HG03469 (cell line): ENCODE results near the gene SESTD1.
"Not testable (repeated sequence)": the region's sequence is repeated elsewhere in the genome, so short reads cannot be mapped to it uniquely, and the experiment has no call there.

Experiments
- ATAC-seq: cut with Tn5 transposase; IDR thresholded peaks from one replicate; pipeline ENCODE4 v1.9.1; 2021; ENCODE audit warnings: mild to moderate bottlenecking, moderate library complexity, moderate number of reproducible peaks; ENCODE audit not compliant: unreplicated experiment

SESTD1 gene

DNA sequence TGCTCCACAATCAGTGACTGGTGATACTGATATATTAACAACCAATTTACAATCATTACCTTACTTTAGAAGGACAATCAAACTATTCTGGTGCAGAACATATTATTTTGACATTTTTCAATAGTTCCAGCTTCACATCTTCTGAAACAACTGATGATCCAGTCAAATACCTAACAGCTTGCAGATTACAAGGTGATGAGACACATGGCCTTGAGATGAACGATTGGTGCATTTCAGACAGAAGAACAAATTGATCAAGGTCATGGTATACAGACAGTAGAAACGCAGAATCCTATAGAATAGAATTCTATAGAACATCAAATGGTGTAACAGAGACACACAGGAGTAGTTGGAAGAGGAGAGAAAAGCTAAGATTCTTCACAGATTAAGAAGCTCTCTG, 24.8 kb downstream of the SESTD1 start:
- ATAC-seq: no peak

DNA sequence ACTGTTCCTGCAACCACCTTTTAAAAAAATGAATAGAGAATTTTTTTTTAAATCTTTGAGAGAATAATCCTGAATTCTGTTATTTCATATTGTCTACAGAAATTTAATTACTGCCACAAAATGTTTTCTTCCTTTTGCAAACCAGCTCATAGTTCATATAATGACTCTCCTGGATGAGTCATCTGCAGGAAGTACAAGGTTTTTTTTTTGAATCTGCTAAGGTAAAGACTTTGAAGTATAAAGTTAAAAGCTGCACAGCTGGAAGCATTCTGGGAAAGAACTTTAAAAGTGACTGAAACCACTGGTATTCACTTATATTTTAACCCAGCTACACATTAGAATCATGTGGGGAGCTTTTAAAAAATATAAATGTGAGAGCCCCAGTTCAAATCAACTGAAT, 25.4 kb downstream of the SESTD1 start:
- peak; percentile 68 for ATAC-seq

DNA sequence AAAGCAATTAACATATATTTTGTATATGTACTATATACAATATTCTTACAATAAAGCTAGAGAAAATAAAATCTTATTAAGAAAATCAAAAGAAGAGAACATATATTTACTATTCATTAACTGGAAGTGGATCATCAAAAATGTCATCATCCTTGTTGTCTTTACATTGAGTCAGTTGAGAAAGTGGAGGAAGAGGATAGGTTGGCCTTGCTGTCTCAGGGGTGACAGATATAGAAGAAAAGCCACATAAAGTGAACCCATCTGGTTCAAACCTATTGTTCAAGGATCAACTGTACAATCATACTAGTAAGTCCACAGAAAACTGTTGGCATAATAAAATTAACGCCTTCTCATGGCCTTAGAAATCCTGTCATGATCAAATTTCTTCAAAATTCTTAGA, 26.6 kb downstream of the SESTD1 start:
- no peak for ATAC-seq

DNA sequence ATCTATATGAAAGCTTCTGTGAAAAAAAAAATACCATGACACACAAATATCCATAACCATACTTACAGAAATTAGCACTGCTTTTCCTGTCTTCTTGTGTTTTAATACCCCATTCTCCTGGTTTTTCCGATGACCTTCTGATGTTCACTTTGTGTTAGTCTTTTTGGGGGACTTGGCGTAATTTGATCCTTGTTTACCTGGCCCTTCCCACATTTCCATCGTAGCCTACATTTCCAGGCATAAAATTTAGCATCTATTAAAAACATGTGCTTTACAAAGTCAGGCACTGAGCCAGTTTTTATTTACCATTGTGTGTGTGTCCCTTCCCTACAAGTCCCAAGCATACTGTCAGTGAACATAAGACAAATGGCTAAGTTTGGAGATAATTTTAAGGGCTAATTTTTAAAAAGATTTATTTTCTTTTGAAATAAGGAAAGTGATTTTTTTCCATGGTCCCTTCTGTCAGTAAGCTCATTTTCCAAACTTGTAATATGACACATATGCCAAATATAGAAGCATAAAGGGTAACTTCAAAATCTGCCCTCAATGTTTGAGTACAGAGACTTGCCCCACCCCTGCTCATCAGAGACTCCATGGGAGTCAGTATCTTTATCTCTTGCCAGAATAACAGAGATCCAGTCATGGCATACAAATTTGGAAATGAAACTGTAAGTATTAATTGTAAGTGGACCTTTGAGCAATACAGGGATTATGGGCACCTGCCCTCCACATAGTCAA, 27.3 kb downstream of the SESTD1 start:
- ATAC-seq: no peak

DNA sequence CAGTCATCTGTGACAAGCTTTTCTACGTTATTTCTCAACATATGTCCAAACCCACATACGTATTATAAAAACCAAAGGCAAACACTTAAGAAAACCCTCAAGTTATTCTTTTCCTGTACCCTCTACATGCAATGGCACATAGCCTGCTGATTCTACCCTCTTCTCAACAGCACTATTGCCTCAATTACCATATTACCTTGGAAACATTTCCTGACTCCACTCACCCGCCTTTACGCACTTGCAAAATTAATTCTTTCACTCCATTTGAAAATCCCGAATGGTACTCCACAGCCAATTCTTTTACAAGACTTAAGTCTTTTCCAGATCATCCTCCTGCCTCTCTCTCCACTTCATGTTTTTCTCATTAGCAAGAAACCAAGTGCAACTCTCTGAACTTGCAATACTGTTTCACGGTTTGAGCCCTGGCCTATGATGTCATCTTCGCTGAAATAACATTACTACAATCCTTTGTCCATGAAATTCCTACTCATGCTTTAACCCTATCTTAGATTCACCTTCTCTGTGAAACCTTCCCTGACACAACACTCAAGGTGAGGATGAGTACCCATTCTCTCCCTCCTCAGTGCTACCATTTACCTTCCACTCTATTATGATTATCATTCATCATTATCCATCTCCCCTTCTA, 29.0 kb downstream of the SESTD1 start:
- no peak for ATAC-seq

DNA sequence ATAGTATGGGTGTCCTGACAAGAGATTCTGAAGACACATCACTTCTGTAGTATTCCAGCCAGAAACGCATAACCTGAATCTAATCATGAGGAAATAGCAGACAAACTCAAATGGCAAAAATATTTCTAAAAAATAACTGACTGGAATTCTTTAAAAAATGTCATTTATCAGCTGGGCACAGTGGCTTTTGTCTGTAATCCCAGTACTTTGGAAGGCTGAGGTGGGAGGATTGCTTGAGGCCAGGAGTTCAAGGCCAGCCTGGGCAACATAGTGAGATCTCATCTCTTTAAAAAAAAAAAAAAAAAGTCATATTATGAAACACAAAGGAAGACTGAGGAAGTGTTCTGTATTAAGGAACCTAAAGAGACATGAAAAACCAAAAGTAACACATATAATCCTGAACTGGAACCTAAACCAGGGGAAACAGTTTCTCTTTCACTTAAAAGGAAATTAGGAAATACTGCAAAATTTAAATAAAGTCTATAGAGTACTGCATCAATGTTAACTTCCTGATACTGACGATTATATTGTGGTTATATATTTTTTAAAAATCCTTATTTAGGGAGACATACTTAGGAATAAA, 29.9 kb downstream of the SESTD1 start:
- no peak for ATAC-seq

DNA sequence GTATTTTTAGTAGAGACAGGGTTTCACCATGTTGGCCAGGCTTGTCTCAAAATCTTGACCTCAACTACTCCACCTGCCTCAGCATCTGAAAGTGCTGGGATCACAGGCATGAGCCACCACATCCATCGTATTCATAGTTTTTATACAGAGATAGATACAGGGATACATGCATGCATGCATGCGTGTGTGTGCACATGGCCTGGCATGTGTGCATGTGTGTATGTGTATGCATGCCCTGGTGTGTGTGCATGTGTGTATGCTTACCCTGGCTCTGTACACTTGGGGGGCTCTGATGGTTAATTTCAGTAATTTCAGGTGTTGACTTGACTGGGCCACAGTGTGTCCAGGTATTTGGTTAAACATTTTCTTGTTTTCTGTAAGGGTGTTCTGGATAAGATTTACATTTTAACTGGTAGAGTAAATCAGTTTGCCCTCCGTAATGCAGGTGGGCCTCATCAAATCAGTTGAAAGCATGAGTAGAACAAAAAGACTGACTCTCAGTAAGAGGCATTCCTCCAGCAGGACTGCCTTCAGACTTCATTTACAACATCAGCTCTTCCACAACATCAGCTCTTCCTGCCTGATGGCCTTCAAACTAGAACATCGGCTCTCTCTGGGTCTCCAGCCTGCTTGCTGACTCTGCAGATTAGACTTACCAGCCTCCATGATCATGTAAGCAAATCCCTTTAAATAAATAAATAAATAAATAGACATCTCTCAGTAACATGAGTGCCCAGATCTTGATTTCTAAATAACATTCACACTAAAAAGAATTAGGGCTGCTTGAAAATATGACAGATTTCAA, 30.8 kb downstream of the SESTD1 start:
- ATAC-seq: no peak

DNA sequence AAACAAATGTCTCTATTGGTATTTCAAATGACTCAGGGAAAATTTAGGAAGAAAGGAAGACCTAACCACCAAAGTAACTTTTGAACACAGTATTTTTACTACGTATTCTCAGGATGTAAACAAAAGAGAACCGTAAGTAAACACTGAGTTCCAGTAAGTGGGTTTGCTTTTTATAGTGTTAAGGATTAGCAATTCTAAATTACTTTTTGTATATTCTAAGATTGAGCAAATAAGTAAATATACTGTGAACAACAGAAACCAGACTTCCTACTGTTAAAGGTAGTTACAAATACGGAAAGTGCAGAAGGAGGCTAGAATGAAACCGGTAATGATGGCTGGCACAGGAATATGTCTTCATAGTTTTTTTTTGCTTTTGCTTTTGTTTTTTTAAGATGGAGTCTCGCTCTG, 31.5 kb downstream of the SESTD1 start:
- no peak for ATAC-seq

DNA sequence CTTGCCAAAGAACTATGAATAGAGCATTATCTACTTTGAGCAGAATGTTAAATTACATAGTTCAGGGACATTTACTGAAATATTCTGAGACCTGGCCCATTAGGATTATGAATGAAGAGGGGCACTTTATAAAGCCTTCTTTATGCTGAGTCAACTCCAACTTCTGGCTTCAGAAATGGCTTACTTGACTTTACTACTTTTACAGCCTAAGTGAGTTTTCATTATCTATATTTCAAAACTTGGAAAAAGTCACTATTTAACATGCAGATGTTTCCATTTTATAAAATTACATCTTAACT, 37.7 kb downstream of the SESTD1 start:
- ATAC-seq: no peak

DNA sequence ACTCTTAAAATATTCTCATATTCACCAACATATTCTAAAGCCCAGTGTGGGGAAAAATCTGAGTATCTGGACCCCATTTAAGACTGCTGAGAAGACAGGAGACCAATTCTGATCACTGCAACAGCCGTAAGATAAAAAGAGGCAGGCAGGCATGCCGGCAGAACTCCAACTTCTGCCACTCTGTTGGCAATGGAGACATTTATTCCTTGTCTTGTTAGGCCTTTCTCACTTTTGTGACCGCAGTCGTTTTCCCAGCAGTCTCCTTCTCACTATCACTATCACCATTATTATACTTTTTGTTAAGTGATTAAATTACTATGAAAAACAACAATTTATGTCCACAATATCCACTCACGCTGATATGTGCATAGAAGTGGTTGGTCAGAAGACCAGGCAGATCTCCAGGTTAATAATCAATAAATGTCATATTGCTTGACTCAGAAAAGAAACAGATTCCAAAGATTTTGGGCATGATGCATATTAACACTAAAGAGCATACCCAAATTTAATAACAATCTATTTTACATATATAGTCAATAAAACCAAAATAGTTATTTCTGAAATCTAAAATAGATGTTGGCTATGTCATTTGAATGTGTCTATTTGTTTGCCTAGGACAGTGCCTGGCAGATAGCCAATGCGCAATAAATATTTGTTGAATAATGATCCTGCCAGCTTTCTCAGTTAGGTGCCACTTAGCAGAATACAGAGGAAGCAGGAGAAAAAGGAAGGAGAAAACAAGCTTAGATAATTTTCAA, 38.2 kb downstream of the SESTD1 start:
- no peak for ATAC-seq

DNA sequence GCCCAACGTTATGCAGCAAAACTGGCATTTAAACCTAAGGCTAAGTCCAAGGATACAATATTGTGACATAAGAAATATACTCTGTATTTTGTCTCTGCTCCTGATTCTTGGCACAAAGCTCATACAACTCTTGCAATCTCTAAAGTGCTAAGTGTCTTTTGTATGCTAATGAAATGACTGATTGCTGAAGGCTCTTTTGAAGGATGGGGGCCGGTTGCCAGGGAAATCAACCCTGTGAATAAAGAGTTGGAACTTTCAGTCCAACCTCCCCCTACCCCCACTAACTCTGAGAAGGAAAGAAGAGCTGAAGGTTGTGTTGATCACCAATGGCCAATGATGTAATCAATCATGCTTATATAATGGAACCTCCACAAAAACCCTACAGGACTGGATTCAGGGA, 40.3 kb downstream of the SESTD1 start:
- ATAC-seq: no peak

DNA sequence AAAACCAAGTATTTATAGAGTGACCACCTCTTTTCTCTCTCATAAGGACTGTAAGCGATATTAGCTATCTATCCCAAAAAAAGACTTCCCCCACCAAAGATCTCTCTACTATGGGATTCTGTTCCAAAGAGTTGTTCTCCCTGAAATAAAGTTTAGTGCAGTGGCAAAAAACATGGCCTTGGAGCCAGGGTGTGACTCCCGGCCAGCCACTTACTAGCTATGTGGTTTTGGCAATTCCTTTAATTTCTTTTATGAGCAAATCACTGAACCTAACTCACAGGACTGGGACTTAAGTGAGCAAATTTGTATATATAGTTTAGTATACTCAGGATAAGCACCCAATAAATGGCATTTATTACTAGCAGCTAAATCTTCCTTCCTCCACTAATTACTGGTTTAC, 42.6 kb downstream of the SESTD1 start:
- no peak for ATAC-seq

DNA sequence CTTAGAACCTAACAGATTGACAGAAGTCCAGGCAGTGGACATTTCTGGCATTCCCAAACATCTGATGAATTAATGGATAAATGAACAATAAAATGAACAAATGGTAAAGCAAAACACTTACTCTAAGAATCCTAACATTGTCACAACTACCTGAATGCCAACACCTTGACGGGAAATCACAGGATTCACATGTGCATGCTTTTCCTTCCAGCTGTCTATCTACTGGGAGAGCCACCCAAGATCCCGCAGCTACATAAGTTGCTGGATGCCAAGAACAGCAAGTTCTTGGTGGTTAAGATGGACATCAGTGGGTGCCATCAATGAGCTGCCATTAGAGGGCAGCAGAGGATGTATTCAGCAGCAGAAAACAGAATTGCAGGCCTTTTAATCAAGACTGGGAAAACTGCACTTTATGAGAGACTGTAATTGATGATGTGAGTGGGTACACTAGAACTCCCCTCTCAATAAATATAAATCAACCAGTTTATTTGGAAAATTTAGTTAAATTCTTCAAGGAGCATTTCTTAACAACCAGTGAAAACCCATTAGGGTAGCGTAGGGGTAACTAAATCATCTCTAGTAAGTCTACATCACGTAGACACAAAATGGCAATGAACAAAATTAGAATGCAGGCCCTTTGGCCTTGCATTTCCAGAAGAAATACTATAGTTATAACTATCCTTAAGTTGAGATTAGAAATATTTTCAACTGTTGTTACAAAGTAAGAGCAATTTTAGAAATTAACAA, 45.6 kb downstream of the SESTD1 start:
- ATAC-seq: no peak

DNA sequence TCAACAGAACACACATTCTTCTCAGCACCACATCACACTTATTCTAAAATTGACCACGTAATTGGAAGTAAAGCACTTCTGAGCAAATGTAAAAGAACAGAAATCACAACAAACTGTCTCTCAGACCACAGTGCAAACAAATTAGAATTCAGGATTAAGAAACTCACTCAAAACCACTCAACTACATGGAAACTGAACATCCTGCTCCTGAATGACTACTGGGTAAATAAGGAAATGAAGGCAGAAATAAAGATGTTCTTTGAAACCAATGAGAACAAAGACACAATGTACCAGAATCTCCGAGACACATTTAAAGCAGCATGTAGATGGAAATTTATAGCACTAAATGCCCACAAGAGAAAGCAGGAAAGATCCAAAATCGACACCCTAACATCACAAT, 50.0 kb downstream of the SESTD1 start:
- not testable (repeated sequence) for ATAC-seq

DNA sequence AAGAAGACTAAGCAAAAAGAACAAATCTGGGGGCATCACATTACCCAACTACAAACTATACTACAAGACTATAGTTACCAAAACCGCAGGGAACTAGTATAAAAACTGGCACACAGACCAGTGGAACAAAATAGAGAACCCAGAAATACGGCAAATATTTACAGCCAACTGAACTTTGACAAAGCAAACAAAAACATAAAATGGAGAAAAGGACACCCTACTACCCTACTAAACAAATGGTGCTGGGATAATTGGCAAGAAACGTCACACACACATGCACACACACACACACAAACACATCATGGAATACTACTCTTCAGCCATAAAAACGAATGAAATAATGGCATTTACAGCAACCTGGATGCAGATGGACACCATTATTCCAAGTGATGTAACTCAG, 53.3 kb downstream of the SESTD1 start:
- ATAC-seq: no peak

DNA sequence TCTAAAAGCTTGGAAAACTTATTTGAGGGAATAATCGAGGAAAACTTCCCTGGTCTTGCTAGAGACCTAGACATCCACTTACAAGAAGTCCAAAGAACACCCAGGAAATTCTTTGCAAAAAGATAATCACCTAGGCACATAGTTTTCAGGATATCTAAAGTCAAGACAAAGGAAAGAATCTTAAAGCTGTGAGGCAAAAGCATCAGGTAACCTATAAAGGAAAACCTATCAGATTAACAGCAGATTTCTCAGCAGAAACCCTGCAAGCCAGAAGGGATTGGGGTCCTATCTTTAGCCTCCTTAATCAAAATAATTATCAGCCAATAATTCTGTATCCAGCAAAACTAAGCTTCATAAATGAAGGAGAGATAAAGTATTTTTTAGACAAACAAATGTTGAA, 56.4 kb downstream of the SESTD1 start:
- ATAC-seq: not testable (repeated sequence)

DNA sequence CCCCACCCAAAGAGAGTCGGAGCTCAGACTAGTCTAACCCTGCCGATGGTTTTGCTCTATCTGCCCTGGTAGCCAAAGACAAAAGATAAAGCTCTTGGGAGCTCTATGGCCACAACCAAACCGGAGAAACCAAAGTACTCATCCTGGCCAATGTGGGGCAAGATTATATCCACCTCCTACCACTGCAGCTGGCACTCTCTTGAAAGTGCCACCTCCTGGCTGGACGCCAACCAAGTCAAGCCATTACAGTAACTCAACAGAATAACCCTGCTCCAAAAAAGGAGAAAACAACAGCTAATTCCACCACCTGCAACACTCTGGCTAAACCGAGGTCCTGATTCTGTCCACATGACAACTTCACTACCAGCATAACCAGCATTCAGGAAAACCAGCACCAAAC, 57.6 kb downstream of the SESTD1 start:
- ATAC-seq: no peak

DNA sequence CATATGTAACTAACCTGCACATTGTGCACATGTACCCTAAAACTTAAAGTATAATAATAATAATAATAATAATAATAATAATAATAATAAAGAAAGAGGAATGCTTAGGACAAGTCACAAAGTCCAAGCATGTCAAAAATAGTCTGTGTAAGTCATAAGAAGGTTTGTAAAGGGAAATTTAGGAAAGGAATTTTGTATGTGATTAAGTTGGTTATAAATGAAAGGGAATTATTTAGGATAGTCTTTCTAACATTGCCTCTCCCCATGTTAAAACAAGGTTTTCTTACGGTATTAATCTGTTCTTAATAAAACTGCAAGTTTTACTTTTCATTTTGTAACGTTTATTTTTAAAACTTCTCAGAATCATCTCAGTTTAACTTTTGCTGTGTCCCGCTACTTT, 62.8 kb downstream of the SESTD1 start:
- no peak for ATAC-seq

DNA sequence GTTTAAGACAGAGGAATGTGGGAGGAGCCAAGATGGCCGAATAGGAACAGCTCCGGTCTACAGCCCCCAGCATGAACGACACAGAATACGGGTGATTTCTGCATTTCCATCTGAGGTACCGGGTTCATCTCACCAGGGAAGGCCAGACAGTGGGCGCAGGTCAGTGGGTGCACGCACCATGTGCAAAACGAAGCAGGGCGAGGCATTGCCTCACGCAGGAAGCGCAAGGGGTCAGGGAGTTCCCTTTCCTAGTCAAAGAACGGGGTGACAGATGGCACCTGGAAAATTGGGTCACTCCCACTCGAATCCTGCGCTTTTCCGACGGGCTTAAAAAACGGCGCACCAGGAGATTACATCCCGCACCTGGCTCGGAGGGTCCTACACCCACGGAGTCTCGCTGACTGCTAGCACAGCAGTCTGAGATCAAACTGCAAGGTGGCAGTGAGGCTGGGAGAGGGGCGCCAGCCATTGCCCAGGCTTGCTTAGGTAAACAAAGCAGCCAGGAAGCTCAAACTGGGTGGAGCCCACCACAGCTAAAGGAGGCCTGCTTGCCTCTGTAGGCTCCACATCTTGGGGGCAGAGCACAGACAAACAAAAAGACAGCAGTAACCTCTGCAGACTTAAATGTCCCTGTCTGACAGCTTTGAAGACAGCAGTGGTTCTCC, 68.6 kb downstream of the SESTD1 start:
- ATAC-seq: not testable (repeated sequence)

DNA sequence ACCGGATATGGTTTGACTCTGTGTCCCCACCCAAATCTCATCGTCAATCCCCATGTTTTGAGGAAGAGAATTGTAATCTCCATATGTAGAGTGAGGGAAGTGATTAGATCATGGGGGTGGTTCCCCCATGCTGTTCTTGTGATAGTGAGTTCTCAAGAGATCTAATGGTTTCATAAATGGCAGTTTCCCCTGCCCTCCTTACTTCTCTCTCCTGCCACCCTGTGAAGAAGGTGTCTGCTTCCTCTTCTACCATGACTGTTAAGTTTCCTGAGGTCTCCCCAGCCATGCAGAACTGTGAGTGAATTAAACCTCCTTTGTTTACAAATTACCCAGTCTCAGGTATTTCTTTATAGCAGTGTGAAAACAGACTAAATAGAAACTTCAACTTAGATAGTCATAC, 69.5 kb downstream of the SESTD1 start:
- no peak for ATAC-seq
